Mesenchymal stem cell (in vitro differentiated cells and primary cell): ENCODE measurements around the gene ATPAF1.

ENCODE experiments used
- DNase-seq: peaks from one replicate; pipeline ENCODE4 v3.0.0-alpha.2; 2013
- H2AFZ ChIP-seq: one replicate; pipeline ENCODE4 v1.6.1; 2013; ENCODE audit warnings: low read depth, mild to moderate bottlenecking, control low read depth, inconsistent platforms, low read length, moderate library complexity
- H2AK5ac ChIP-seq: 2 replicates; pipeline ENCODE4 v1.6.1; 2013; ENCODE audit warnings: low read length, moderate library complexity, mild to moderate bottlenecking, inconsistent platforms; ENCODE audit not compliant: severe bottlenecking
- H2BK120ac ChIP-seq: one replicate; pipeline ENCODE4 v1.6.1; 2013; ENCODE audit warnings: low read depth, mild to moderate bottlenecking, inconsistent platforms, low read length, moderate library complexity
- H2BK12ac ChIP-seq, 2 experiments: one replicate each; pipeline ENCODE4 v1.6.1; 2013; ENCODE audit warnings: inconsistent platforms in 2 of 2, low read length in 2 of 2, mild to moderate bottlenecking in 2 of 2, moderate library complexity in 2 of 2, control low read depth in 1 of 2
- H2BK15ac ChIP-seq: one replicate; pipeline ENCODE4 v1.6.1; 2013; ENCODE audit warnings: mild to moderate bottlenecking, low read depth, inconsistent platforms; ENCODE audit not compliant: poor library complexity, severe bottlenecking
- H2BK5ac ChIP-seq: 2 replicates; pipeline ENCODE4 v1.6.1; 2013; ENCODE audit warnings: low read depth, mild to moderate bottlenecking, low read length, control low read depth, inconsistent platforms; ENCODE audit not compliant: poor library complexity, severe bottlenecking
- H3K14ac ChIP-seq, 2 experiments: one replicate each; pipeline ENCODE4 v1.6.1; 2013; ENCODE audit warnings: inconsistent platforms in 2 of 2, low read length in 2 of 2, control low read depth in 1 of 2, mild to moderate bottlenecking in 1 of 2, moderate library complexity in 1 of 2
- H3K18ac ChIP-seq, 2 experiments: one replicate each; pipeline ENCODE4 v1.6.1; 2013; ENCODE audit warnings: inconsistent platforms in 2 of 2, low read length in 2 of 2, control low read depth in 1 of 2, low read depth in 1 of 2, mild to moderate bottlenecking in 1 of 2
- H3K23ac ChIP-seq, 2 experiments: one replicate each; pipeline ENCODE4 v1.6.1; 2013; ENCODE audit warnings: inconsistent platforms in 2 of 2, low read length in 2 of 2, mild to moderate bottlenecking in 2 of 2, moderate library complexity in 2 of 2, control low read depth in 1 of 2
- H3K27ac ChIP-seq: 2 replicates; pipeline ENCODE4 v1.5.1; 2013; ENCODE audit warnings: mild to moderate bottlenecking, moderate library complexity, low read length, control low read depth, inconsistent platforms; ENCODE audit not compliant: poor library complexity, severe bottlenecking
- H3K27me3 ChIP-seq, 2 experiments: 2 replicates each; pipeline versions ENCODE4 v1.6.1 to v1.7.0; 2013; ENCODE audit warnings: low read length in 2 of 2, mild to moderate bottlenecking in 2 of 2, moderate library complexity in 2 of 2, control low read depth in 1 of 2, inconsistent platforms in 1 of 2; ENCODE audit not compliant: control insufficient read depth in 1 of 2, insufficient read depth in 1 of 2
- H3K36me3 ChIP-seq, 2 experiments: 2 replicates each; pipeline versions ENCODE4 v1.6.1 to v1.7.0; 2013; ENCODE audit warnings: low read length in 2 of 2, control low read depth in 1 of 2, inconsistent platforms in 1 of 2, low read depth in 1 of 2, mild to moderate bottlenecking in 1 of 2; ENCODE audit not compliant: insufficient read depth in 2 of 2, control insufficient read depth in 1 of 2
- H3K4ac ChIP-seq, 2 experiments: one replicate each; pipeline ENCODE4 v1.6.1; 2013; ENCODE audit warnings: inconsistent platforms in 2 of 2, low read length in 2 of 2, mild to moderate bottlenecking in 2 of 2, moderate library complexity in 2 of 2, control low read depth in 1 of 2, low read depth in 1 of 2
- H3K4me1 ChIP-seq: 2 replicates; pipeline ENCODE4 v1.6.1; 2013; ENCODE audit warnings: low read depth, low read length, control low read depth; ENCODE audit not compliant: control insufficient read depth, insufficient read depth
- H3K4me2 ChIP-seq: 2 replicates; pipeline ENCODE4 v1.6.1; 2013; ENCODE audit warnings: low read length, mild to moderate bottlenecking, inconsistent platforms; ENCODE audit not compliant: poor library complexity, severe bottlenecking
- H3K4me3 ChIP-seq, 2 experiments: 2 replicates each; pipeline versions ENCODE4 v1.5.1 to v1.7.0; 2013; ENCODE audit warnings: low read length in 2 of 2, mild to moderate bottlenecking in 2 of 2, control low read depth in 1 of 2, low read depth in 1 of 2; ENCODE audit not compliant: insufficient read depth in 1 of 2
- H3K79me1 ChIP-seq: replicated peaks from 2 replicates; pipeline ENCODE4 v1.6.1; 2013; ENCODE audit warnings: mild to moderate bottlenecking, control low read depth, low read length, inconsistent platforms; ENCODE audit not compliant: poor library complexity, severe bottlenecking
- H3K9ac ChIP-seq: 2 replicates; pipeline ENCODE4 v1.7.0; 2013; ENCODE audit warnings: mild to moderate bottlenecking, low read length, moderate library complexity
- H3K9me3 ChIP-seq: 2 replicates; pipeline ENCODE4 v1.7.0; 2013; ENCODE audit warnings: mild to moderate bottlenecking, low read length; ENCODE audit not compliant: control insufficient read depth
- H4K8ac ChIP-seq: one replicate; pipeline ENCODE4 v1.6.1; 2013; ENCODE audit warnings: inconsistent platforms, mild to moderate bottlenecking, low read length, moderate library complexity
- H4K91ac ChIP-seq: one replicate; pipeline ENCODE4 v1.6.1; 2013; ENCODE audit warnings: mild to moderate bottlenecking, low read length, inconsistent platforms
- WGBS: methylation state at CpG from one replicate; pipeline ENCODE4 v1.1.7; 2013; ENCODE audit warnings: mixed read lengths; 5-methylcytosine and 5-hydroxymethylcytosine counted together

ATPAF1 gene

DNA sequence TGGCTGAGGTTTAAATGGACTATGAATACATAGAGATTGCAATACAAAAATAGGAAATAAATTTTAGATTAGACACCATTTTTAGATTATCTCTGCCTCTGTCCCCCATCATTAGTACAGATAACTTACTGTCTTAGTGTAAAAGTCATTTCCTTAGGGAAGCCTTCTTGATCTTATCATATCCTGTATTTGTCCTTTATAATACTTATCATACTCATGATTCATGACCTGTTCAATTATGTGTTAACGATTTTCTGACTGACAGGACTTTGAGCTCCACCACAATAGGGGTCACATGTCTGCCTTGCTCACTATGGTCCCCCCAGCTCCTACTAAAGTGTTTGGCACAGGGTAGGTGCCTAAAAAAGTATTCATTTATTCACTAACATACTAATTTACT is 18.1 kb upstream of the ATPAF1 start:
- no peak overlapping the region for H3K14ac ChIP-seq
- H3K9me3 ChIP-seq = no peaks in the 10 kb centered on the region
- DNase-seq = no peak
- no peaks in the 10 kb centered on the region for H3K27me3 ChIP-seq
- no peak overlapping the region for H2BK15ac ChIP-seq
- no peak overlapping the region for H2BK120ac ChIP-seq
- no peak overlapping the region for H3K4me3 ChIP-seq
- H3K36me3 ChIP-seq = peaks cover 16 to 100% of the 10 kb centered on the region in 2 experiments
- no peak overlapping the region for H3K18ac ChIP-seq
- H2BK5ac ChIP-seq = no peak overlapping the region
- H3K9ac ChIP-seq = no peak overlapping the region
- H3K4me1 ChIP-seq = no peaks in the 10 kb centered on the region
- no peak overlapping the region for H2BK12ac ChIP-seq
- H4K91ac ChIP-seq = no peak overlapping the region
- H2AFZ ChIP-seq = no peak overlapping the region
- peaks cover 9% of the 10 kb centered on the region for H3K79me1 ChIP-seq
- WGBS = 83% methylated on average over 1 of the region's 1 CpG
- H2AK5ac ChIP-seq = no peak overlapping the region
- H3K27ac ChIP-seq = no peak overlapping the region
- no peak overlapping the region for H4K8ac ChIP-seq
- no peak overlapping the region for H3K4ac ChIP-seq
- H3K4me2 ChIP-seq = no peak overlapping the region
- no peak overlapping the region for H3K23ac ChIP-seq

DNA sequence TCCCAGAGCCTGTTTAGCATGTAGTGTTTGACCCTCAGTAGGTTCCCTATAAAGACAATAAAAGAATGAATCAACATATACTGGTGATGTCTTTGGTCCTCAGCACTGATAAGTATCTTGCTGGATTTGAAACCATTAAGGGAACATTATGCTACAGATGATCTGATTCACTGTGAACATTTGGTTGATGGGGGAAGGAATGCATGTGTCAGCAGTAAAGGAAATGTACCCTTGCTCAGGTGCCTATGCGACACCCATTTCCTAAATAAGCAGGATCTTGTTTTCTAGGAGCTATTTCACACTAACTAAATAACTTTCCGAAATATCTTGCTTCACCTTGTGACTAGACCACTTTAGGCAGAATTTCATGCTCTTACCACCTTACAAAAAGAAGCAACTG is 16.5 kb upstream of the ATPAF1 start:
- H2BK120ac ChIP-seq = no peak overlapping the region
- no peak overlapping the region for H2AFZ ChIP-seq
- H2AK5ac ChIP-seq = no peak overlapping the region
- no peaks in the 10 kb centered on the region for H3K4me1 ChIP-seq
- no peaks in the 10 kb centered on the region for H3K9me3 ChIP-seq
- H3K23ac ChIP-seq = no peak overlapping the region
- H3K4me3 ChIP-seq = no peak overlapping the region
- H3K14ac ChIP-seq = no peak overlapping the region
- no peak overlapping the region for H4K91ac ChIP-seq
- no peak overlapping the region for H3K18ac ChIP-seq
- peaks cover 16 to 99% of the 10 kb centered on the region in 2 experiments for H3K36me3 ChIP-seq
- H2BK15ac ChIP-seq = no peak overlapping the region
- no peaks in the 10 kb centered on the region for H3K27me3 ChIP-seq
- WGBS = 91% methylated on average over 2 of the region's 2 CpGs
- no peak for DNase-seq
- H2BK5ac ChIP-seq = no peak overlapping the region
- H3K9ac ChIP-seq = no peak overlapping the region
- H4K8ac ChIP-seq = no peak overlapping the region
- peaks cover 8% of the 10 kb centered on the region for H3K79me1 ChIP-seq
- H3K27ac ChIP-seq = no peak overlapping the region
- H3K4me2 ChIP-seq = no peak overlapping the region
- H3K4ac ChIP-seq = no peak overlapping the region
- no peak overlapping the region for H2BK12ac ChIP-seq

DNA sequence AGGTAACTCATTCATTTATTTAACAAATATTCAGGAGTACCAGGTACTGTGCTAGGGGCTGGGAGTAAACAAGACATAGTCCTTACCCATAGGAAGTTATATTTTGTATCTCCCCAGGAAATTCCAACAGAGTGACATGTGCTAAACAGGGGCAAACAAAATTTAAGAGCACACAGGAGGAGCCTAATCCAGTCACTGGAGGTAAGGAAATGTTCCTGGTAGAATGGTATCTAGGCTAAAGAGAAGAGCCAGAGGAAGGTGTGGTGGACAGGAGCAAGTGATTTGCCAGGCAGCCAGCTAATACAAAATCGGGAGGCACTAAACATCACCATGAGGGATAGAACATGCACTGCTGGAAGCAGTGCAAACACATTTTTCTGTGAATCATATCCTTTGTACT is 13.9 kb upstream of the ATPAF1 start:
- Histone ChIP-seq H4K91ac (no peak overlapping the region), H3K9me3 (no peaks in the 10 kb centered on the region), H3K27ac (no peak overlapping the region), H3K36me3 (peaks cover 12 to 96% of the 10 kb centered on the region in 2 experiments), H3K14ac (no peak overlapping the region), H3K4ac (no peak overlapping the region), H2BK15ac (no peak overlapping the region), H3K4me3 (no peak overlapping the region), H3K23ac (no peak overlapping the region), H2BK12ac (no peak overlapping the region), H2AK5ac (no peak overlapping the region), H3K4me2 (no peak overlapping the region), H2BK120ac (no peak overlapping the region), H3K27me3 (no peaks in the 10 kb centered on the region), H4K8ac (no peak overlapping the region), H2AFZ (no peak overlapping the region), H3K9ac (no peak overlapping the region), H3K79me1 (peaks cover 5% of the 10 kb centered on the region), H3K18ac (no peak overlapping the region), H2BK5ac (no peak overlapping the region), H3K4me1 (no peaks in the 10 kb centered on the region)
- no CpG with 5 or more reads among the region's 1 CpG for WGBS
- DNase-seq = no peak

DNA sequence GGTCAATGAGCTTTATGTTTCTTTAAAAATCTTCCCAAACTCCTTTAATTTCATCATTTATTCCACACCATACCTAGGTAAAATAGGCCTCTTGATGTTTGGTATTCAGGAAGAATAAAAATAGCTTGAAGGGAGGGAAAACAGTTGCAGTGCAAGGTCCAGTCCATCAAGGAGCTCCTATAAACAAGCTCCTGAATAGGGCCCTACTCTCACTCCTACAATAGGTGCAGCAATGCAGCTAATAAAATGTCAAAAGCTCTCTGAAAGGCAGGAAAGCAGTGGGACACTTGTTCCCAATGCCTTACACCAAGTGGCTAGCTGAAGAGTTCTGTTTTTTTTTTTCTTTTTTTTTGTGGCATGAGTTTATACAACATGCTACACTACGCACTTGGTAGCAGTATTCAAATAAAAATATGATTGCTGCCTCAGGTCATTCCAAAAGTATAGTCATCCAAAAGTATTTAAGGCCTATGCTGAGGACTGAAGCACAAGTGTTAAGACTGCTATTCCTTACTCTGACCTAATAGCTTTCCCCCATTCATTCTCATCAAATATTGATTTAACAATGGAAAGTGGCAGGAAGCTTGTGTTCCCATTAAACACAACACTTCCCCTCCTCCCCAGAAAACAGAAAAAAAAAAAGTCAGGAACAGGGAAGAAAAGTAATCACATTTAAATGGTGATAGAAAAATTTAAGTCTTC is 13.3 kb upstream of the ATPAF1 start:
- Histone ChIP-seq H2AK5ac (no peak overlapping the region), H2BK12ac (no peak overlapping the region), H3K4me3 (no peak overlapping the region), H3K14ac (no peak overlapping the region), H3K23ac (no peak overlapping the region), H2AFZ (no peak overlapping the region), H3K36me3 (peaks cover 12 to 96% of the 10 kb centered on the region in 2 experiments), H3K27me3 (no peaks in the 10 kb centered on the region), H3K18ac (no peak overlapping the region), H3K4me1 (no peaks in the 10 kb centered on the region), H3K4ac (no peak overlapping the region), H2BK5ac (no peak overlapping the region), H3K79me1 (peaks cover 4% of the 10 kb centered on the region), H3K9me3 (no peaks in the 10 kb centered on the region), H4K8ac (no peak overlapping the region), H3K4me2 (no peak overlapping the region), H2BK120ac (no peak overlapping the region), H3K9ac (no peak overlapping the region), H3K27ac (no peak overlapping the region), H2BK15ac (no peak overlapping the region), H4K91ac (no peak overlapping the region)
- WGBS = no CpG with 5 or more reads among the region's 1 CpG
- DNase-seq = no peak
